BE2C (cell line): ENCODE data around the gene PDCL3.

Source experiments
- DNase-seq: peaks from one replicate; pipeline ENCODE4 v3.0.0-alpha.2; 2020
- H3K27me3 ChIP-seq: fragments of 250-450 bp; sonication (Bioruptor Pico); 2 replicates; pipeline ENCODE4 v1.5.1; 2020; ENCODE audit warnings: mild to moderate bottlenecking
- H3K36me3 ChIP-seq: fragments of 250-450 bp; sonication (Bioruptor Pico); 2 replicates; pipeline ENCODE4 v1.5.1; 2020; ENCODE audit warnings: mild to moderate bottlenecking
- H3K4me1 ChIP-seq: fragments of 250-450 bp; sonication (Bioruptor Pico); 2 replicates; pipeline ENCODE4 v1.5.1; 2020
- H3K4me3 ChIP-seq: 2 replicates; pipeline ENCODE4 v1.5.1; 2011; ENCODE audit warnings: low read depth, low read length
- H3K9me3 ChIP-seq: fragments of 250-450 bp; sonication (Bioruptor Pico); 2 replicates; pipeline ENCODE4 v1.5.1; 2020
- CTCF ChIP-seq: IDR thresholded peaks from 2 replicates; pipeline ENCODE4 v1.5.1; 2012; ENCODE audit warnings: mild to moderate bottlenecking, low read depth, low read length

Gene PDCL3

GRCh38 chr2:100599566-100599965, 36.8 kb downstream of the PDCL3 start:
- no peaks in the 10 kb centered on the region for H3K4me1 ChIP-seq
- no peak overlapping the region for H3K4me3 ChIP-seq
- H3K27me3 ChIP-seq: no peaks in the 10 kb centered on the region
- no peaks in the 10 kb centered on the region for H3K36me3 ChIP-seq
- H3K9me3 ChIP-seq: no peaks in the 10 kb centered on the region
- TF ChIP-seq CTCF: no peak
- no peak for DNase-seq

GRCh38 chr2:100601661-100602060, 38.9 kb downstream of the PDCL3 start:
- Histone ChIP-seq H3K4me3 (no peak overlapping the region), H3K9me3 (no peaks in the 10 kb centered on the region), H3K27me3 (no peaks in the 10 kb centered on the region), H3K36me3 (no peaks in the 10 kb centered on the region), H3K4me1 (no peaks in the 10 kb centered on the region)
- DNase-seq: no peak
- TF ChIP-seq CTCF: no peak

GRCh38 chr2:100603414-100603813, 40.6 kb downstream of the PDCL3 start:
- Histone ChIP-seq H3K9me3 (no peaks in the 10 kb centered on the region), H3K4me1 (no peaks in the 10 kb centered on the region), H3K4me3 (no peak overlapping the region), H3K36me3 (no peaks in the 10 kb centered on the region), H3K27me3 (no peaks in the 10 kb centered on the region)
- DNase-seq: no peak
- TF ChIP-seq CTCF: no peak

GRCh38 chr2:100603948-100604633, 41.3 kb downstream of the PDCL3 start:
- no peaks in the 10 kb centered on the region for H3K27me3 ChIP-seq
- no peaks in the 10 kb centered on the region for H3K4me1 ChIP-seq
- H3K4me3 ChIP-seq: no peak overlapping the region
- no peaks in the 10 kb centered on the region for H3K9me3 ChIP-seq
- no peaks in the 10 kb centered on the region for H3K36me3 ChIP-seq
- TF ChIP-seq CTCF: no peak
- DNase-seq: no peak

GRCh38 chr2:100606332-100606725, 43.5 kb downstream of the PDCL3 start:
- no peaks in the 10 kb centered on the region for H3K27me3 ChIP-seq
- no peak overlapping the region for H3K4me3 ChIP-seq
- H3K9me3 ChIP-seq: no peaks in the 10 kb centered on the region
- no peaks in the 10 kb centered on the region for H3K4me1 ChIP-seq
- DNase-seq: no peak
- H3K36me3 ChIP-seq: no peaks in the 10 kb centered on the region
- no peak for TF ChIP-seq CTCF

- TF ChIP-seq CTCF: peak; percentile 68
- no peak overlapping the region for H3K4me3 ChIP-seq
- no peak for DNase-seq
Measured at GRCh38 chr2:100606726-100607343, 44.0 kb downstream of the PDCL3 start.

More at GRCh38 chr2:100606726-100607343, 44.0 kb downstream of the PDCL3 start:
- Histone ChIP-seq H3K36me3 (no peaks in the 10 kb centered on the region), H3K27me3 (no peaks in the 10 kb centered on the region), H3K4me1 (no peaks in the 10 kb centered on the region), H3K9me3 (no peaks in the 10 kb centered on the region)
